ENCODE data around the gene GNG14.

DNA sequence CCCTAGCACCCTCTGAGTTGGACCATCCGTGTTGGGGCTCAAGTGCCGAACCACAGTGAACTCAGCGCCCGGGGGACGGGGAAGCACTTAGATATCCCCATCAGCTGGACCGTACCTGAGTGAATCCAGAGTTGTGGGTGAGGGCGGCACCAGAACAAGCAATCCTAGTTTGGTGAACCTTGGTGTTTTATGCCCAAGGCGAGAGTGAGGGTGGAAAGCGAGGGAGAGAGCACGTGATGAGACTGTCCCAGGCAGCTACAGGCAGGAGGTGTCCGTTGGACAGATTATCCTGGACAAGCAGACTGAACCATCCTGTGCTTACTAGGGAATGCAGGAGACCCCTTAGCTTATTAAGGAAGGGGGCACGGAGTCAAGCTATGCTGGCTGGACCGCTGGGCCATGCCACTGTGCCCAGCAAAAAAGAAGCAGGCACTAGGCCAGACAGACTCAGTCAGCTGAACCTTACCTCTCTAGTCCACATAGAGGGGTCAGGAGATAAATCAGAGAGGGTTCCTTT is 50.1 kb downstream of the GNG14 start:
- TF ChIP-seq, protein P1, sequence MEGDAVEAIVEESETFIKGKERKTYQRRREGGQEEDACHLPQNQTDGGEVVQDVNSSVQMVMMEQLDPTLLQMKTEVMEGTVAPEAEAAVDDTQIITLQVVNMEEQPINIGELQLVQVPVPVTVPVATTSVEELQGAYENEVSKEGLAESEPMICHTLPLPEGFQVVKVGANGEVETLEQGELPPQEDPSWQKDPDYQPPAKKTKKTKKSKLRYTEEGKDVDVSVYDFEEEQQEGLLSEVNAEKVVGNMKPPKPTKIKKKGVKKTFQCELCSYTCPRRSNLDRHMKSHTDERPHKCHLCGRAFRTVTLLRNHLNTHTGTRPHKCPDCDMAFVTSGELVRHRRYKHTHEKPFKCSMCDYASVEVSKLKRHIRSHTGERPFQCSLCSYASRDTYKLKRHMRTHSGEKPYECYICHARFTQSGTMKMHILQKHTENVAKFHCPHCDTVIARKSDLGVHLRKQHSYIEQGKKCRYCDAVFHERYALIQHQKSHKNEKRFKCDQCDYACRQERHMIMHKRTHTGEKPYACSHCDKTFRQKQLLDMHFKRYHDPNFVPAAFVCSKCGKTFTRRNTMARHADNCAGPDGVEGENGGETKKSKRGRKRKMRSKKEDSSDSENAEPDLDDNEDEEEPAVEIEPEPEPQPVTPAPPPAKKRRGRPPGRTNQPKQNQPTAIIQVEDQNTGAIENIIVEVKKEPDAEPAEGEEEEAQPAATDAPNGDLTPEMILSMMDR (conservative IDR thresholded peaks at IDR 0.05 in 1 of 2, IDR thresholded peaks at IDR 0.05 in 1 of 2; ENCODE audit: low read depth in 1 of 2, low read length in 2 of 2): no peak
- TF ChIP-seq EZH2 (IDR thresholded peaks at IDR 0.05; ENCODE audit: low read length, missing control alignments): no peak

Measured in fibroblast of lung (primary cell).